ENCODE results near the gene DAND5.

Gene DAND5

GRCh38 chr19:12969292-12969988 is at the start of gene DAND5:
Gene DAND5, plus strand, starts transcription at chr19:12969576. Its CDS starts 85 bp downstream, at chr19:12969661.
- no peak for DNase-seq

GRCh38 chr19:12921047-12921446 is 48.3 kb upstream of the DAND5 start:
- DNase-seq: no peak

- no peak for DNase-seq
Observed at GRCh38 chr19:12922959-12923358, 46.4 kb upstream of the DAND5 start.

GRCh38 chr19:12924621-12925310 is 44.6 kb upstream of the DAND5 start:
- DNase-seq: no peak

GRCh38 chr19:12930002-12930645 is 39.3 kb upstream of the DAND5 start:
- no peak for DNase-seq

- DNase-seq: no peak
Observed at GRCh38 chr19:12932392-12933286, 36.7 kb upstream of the DAND5 start.

GRCh38 chr19:12933287-12934072 is 35.9 kb upstream of the DAND5 start, which contains the start of gene FARSA:
Gene FARSA, minus strand, starts transcription at chr19:12933711. Its CDS starts 15 bp downstream, at chr19:12933696.
- DNase-seq: peak; percentile 88

GRCh38 chr19:12935071-12935470 is 34.3 kb upstream of the DAND5 start:
- DNase-seq: no peak

GRCh38 chr19:12936582-12936981 is 32.8 kb upstream of the DAND5 start:
- DNase-seq: no peak

GRCh38 chr19:12937093-12937926 is 32.1 kb upstream of the DAND5 start:
- no peak for DNase-seq

- peak; percentile 100 for DNase-seq
Observed at GRCh38 chr19:12937927-12938778, 31.2 kb upstream of the DAND5 start, which contains the start of gene CALR. Gene CALR, plus strand, starts transcription at chr19:12938609. Its CDS starts 71 bp downstream, at chr19:12938680.

- peak; percentile 28 for DNase-seq
Observed at GRCh38 chr19:12938779-12939601, 30.4 kb upstream of the DAND5 start.

GRCh38 chr19:12939975-12940423 is 29.4 kb upstream of the DAND5 start:
- no peak for DNase-seq

- DNase-seq: no peak
Observed at GRCh38 chr19:12940897-12941296, 28.5 kb upstream of the DAND5 start.

- DNase-seq: no peak
Observed at GRCh38 chr19:12943437-12944044, 25.8 kb upstream of the DAND5 start.

GRCh38 chr19:12944104-12944674 is 25.2 kb upstream of the DAND5 start:
- DNase-seq: no peak

GRCh38 chr19:12945479-12946091 is 23.8 kb upstream of the DAND5 start, which contains the start of gene RAD23A:
Gene RAD23A, plus strand, starts transcription at chr19:12945862. Its CDS starts 87 bp downstream, at chr19:12945949.
- peak; percentile 97 for DNase-seq
